ENCODE measurements around the gene IGSF21. TPM values are rescaled to one million over a fixed set of nuclear protein-coding genes. Genes with fewer than 3 reads are reported as not detected.

IGSF21 gene
- total and polyA plus RNA-seq, 2 of the 4 experiments (the other 2 are of a cell fraction) = not detected

DNA sequence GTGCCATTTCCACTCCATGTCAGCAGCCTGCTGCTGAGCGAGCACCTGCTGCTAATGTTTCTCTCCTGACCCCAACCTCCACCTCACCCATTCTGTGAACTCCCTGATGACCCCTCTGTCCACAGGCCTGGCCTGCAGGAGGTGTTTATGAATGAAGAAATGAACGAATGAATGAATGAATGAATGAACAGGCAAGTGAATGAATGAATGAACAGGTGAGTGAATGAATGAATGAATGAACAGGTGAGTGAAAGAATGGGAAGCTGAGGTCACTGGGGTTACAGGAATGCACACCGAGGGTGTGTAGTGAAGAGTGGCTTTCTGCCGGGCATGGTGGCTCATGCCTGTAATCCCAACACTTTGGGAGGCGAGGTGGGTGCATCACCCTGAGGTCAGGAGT is 173.4 kb downstream of the IGSF21 start:
- no peaks in the 10 kb centered on the region for H3K36me3 ChIP-seq (ENCODE audit: control insufficient read depth, insufficient read depth, low read length)
- intact Hi-C loops (cut with micrococcal nuclease) (no loop called here), in situ Hi-C loops (cut with MboI; ENCODE audit: low sequenced_read_pairs) (no loop called here), dilution Hi-C loops (cut with HindIII; ENCODE audit: low sequenced_read_pairs, unreplicated experiment) (no loop called here)
- BruUV-seq (replicated peaks) = no TSS peak
- H4K8ac ChIP-seq (ENCODE audit: low read depth in 2 of 2, low read length in 2 of 2) = no peak overlapping the region
- ChIA-PET POLR2A (ENCODE audit: unreplicated experiment) (no interaction called here), CTCF (no interaction called here)
- H3K27me3 ChIP-seq (ENCODE audit: control insufficient read depth, insufficient read depth, low read length) = no peaks in the 10 kb centered on the region
- H3K79me1 ChIP-seq (ENCODE audit: low read depth in 1 of 2, low read length in 2 of 2) = no peaks in the 10 kb centered on the region
- H2BK5ac ChIP-seq (ENCODE audit: low read depth, low read length, poor library complexity, severe bottlenecking) = no peak overlapping the region
- no peak overlapping the region for H2BK15ac ChIP-seq (ENCODE audit: low read depth, low read length)
- H2AK5ac ChIP-seq (ENCODE audit: low read depth, low read length) = no peak overlapping the region
- no peak overlapping the region for H3K4ac ChIP-seq (ENCODE audit: low read depth, low read length)
- ATAC-seq (ENCODE audit: low read depth) (no peak), DNase-seq (no peak)
- H3K27ac ChIP-seq (ENCODE audit: insufficient read depth, low read length) = no peak overlapping the region
- H3K9me3 ChIP-seq (ENCODE audit: control insufficient read depth, insufficient read depth, low read length) = peaks cover 24% of the 10 kb centered on the region
- no peak overlapping the region for H3K14ac ChIP-seq (replicated peaks; ENCODE audit: low read depth, low read length)
- no peak overlapping the region for H3K56ac ChIP-seq (ENCODE audit: extremely low read depth, insufficient read depth, low read length)
- H3K9me1 ChIP-seq (ENCODE audit: insufficient read depth, low read length) = no peaks in the 10 kb centered on the region
- H4K20me1 ChIP-seq (ENCODE audit: insufficient read depth, low read length) = no peaks in the 10 kb centered on the region
- H2AK9ac ChIP-seq (replicated peaks; ENCODE audit: low read depth, low read length, poor library complexity) = no peak overlapping the region
- no peak overlapping the region for H4K5ac ChIP-seq (ENCODE audit: low read depth, low read length)
- H3K4me1 ChIP-seq (ENCODE audit: control insufficient read depth, insufficient read depth, low read length) = no peaks in the 10 kb centered on the region
- H3K23ac ChIP-seq (ENCODE audit: low read depth, low read length) = no peak overlapping the region
- no peak overlapping the region for H2BK120ac ChIP-seq (ENCODE audit: low read depth, low read length)
- WGBS, 2 experiments (ENCODE audit: extremely low coverage in 2 of 2, insufficient read length in 1 of 2) = no CpG with 5 or more reads among the region's 5 CpGs
- H3K4me2 ChIP-seq (ENCODE audit: low read depth, low read length) = no peak overlapping the region
- no peak overlapping the region for H3K4me3 ChIP-seq (ENCODE audit: insufficient read depth, low read depth, low read length)
- TF ChIP-seq, protein P1, sequence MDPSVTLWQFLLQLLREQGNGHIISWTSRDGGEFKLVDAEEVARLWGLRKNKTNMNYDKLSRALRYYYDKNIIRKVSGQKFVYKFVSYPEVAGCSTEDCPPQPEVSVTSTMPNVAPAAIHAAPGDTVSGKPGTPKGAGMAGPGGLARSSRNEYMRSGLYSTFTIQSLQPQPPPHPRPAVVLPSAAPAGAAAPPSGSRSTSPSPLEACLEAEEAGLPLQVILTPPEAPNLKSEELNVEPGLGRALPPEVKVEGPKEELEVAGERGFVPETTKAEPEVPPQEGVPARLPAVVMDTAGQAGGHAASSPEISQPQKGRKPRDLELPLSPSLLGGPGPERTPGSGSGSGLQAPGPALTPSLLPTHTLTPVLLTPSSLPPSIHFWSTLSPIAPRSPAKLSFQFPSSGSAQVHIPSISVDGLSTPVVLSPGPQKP (IDR thresholded peaks at IDR 0.05; ENCODE audit: borderline replicate concordance, low read depth, low read length) = no peak
- no peak for TF ChIP-seq RFX5 (IDR thresholded peaks at IDR 0.05; ENCODE audit: low read depth, low read length)
- no peak for TF ChIP-seq POLR2A (IDR thresholded peaks at IDR 0.05; ENCODE audit: low read depth, low read length)
- H2BK20ac ChIP-seq (ENCODE audit: low read depth, low read length) = no peak overlapping the region
- H2AFZ ChIP-seq (replicated peaks; ENCODE audit: low read length, poor library complexity) = no peak overlapping the region
- no peak overlapping the region for H3K9ac ChIP-seq (ENCODE audit: low read depth, low read length)
- no peak overlapping the region for H4K91ac ChIP-seq (ENCODE audit: insufficient read depth, low read depth, low read length)
- H3K18ac ChIP-seq (ENCODE audit: low read depth, low read length) = no peak overlapping the region

Measured in IMR-90 (cell line).